Activated T-cell treated with anti-CD3 and anti-CD28 coated beads, Interleukin-2, amount 50 U/mL, for 1 hour (primary cell): ENCODE results near the gene PRDM16.

Source experiments
- DNase-seq: peaks from one replicate; pipeline ENCODE4 v3.0.0-alpha.2; 2020

Gene PRDM16

GRCh38 chr1:3033040-3033789 is 35.8 kb upstream of the PRDM16 start:
- DNase-seq, result peak; percentile 61

DNA sequence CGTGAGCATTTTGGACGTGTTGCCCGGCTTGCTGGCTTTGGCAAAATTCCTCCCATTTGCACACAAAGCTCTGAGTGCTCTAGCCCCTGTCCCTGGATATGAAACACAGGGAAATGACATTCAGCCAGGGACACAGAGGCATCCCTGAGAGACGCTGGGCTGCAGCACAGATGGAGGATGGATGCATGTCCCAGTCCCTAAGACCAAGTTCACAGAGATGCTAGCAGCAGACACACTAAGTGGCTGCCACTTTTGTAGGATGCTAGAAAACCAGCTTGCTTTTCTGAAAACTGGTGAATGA is 35.3 kb upstream of the PRDM16 start:
- DNase-seq, result no peak

- DNase-seq, result peak; percentile 16
Observed at GRCh38 chr1:3034162-3034561, 34.8 kb upstream of the PRDM16 start.

DNA sequence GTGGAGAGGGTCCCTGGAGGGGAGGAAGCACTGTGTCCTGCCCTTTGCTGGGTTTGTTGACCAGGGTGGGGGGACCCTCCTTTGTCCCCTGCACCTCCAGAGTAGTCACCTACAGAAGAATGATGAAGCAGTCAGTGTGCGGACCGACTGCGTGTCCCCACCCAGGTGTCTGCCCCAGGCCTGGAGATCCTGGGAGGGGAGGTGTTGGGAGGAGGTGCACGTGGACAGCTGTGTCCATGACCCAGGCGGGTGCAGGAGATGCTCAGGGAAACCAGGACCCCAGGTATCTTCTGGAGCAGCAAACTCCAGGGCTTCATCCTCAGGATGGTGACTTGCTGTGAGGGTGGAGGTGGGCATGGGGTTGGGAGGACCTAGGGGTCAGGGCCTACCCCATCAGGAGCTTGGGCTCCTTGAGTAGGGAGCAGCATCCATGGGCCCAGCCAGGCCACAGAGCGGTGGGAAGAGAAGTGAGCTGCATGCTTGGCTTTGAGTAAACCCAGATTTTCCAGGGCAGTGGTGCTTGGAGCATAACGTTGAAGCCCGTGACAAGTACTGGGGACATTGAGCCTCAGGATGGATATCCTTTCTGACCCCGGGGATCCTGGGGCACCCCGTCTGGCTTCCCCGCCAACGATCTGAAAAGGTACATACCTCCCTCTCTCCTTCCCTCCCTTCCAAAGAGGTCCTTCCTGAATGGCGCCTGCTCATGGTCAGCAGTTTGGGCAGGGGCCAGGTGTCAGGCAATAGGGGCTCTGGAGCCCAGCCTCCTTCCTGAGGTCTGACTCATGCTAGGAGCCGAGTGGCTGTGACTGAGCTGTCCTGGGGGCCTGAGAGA is 34.1 kb upstream of the PRDM16 start:
- DNase-seq, result peak; percentile 14

DNA sequence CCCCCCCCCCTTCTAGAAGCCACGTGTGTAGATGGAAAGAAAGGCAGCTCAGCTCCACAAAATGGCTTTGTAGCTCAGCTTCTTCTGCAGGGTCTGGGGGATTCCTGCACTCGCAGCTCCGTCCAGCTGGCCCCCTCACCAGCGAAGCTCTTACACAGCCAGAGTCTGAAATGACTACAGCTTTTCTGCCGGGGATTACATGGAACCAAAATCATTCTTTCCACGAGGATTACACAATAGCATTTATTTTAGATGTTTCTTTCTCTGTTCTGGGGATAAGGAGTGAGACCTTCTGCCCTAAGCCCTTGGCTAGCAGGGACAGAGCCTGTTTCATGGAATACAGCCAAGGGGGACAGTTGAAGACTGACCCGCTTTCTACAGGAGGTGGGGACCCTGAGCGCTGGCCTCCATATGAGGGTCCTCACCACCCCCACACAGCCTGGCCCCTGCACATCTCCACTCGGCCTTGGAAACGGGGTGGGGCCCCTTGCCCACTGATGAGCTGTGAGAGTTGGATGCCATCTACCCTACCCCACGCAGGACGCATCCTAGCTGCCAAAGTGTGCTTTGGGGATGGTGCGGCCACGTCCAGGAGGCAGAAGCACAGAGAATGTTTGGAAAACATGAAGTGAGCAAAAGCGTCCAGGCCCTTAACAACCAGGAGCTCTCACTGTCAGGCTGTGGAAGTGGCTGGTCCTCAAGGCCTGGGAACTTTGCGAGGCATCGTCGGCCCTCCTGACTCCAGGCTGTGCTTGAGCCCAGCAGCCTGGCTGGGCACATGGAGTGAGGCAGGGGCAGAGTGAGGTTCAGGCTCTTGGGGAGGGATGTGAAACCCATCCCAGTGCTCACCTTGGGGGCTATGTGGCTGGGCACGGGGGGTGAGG is 33.2 kb upstream of the PRDM16 start:
- DNase-seq, result peak; percentile 10

- peak; percentile 13 for DNase-seq
Observed at GRCh38 chr1:3036447-3037280, 32.3 kb upstream of the PRDM16 start.

GRCh38 chr1:3037281-3038040 is 31.5 kb upstream of the PRDM16 start:
- peak; percentile 14 for DNase-seq

- peak; percentile 13 for DNase-seq
Observed at GRCh38 chr1:3038113-3038551, 30.9 kb upstream of the PRDM16 start.

DNA sequence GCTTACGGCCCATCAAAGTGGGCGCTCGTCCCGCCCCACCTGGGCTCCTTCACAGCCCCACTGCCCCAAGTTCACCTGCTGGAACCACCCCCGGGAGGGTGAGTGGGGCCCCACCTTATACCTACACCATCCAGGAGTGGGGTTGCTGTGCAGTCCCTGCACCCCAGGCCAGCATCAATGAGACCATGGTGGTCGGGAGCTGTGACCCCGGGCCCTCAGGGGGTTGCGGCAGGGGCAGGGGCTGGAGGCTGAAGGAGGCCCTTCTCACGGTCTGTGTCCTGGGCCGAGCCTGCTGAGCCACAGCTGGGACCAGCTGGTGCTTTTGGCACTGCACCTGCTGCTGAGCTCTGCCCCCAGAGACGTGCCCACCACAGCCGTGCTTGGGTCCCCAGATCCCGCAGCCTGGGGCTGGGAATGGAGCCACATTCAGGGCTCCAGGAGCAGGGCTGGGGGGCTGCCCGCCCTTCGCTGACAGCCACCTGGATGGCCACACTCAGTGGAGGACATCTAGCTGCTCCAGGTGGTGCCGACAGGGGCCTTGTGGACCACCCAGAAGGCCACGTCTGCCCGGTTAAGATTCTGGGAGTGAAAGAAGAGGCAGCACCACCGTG is 30.3 kb upstream of the PRDM16 start:
- peak; percentile 14 for DNase-seq

GRCh38 chr1:3040004-3040403 is 29.0 kb upstream of the PRDM16 start:
- DNase-seq, result no peak

DNA sequence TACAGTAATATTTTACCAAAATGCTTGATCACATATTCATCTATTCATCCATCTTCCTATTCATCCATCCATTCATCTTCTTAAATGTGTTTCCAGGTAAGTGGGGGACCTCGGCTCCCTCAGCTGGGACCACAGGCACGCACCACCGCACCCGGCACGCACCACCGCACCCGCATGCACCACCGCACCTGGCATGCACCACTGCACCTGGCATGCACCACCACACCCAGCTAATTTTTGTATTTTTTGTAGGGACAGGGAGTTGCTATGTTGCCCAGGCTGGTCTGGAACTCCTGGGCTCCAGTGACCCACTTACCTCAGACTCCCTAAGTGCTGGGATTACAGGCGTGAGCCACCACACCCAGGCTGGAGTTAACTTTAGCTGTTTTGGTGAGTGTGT is 26.5 kb upstream of the PRDM16 start:
- no peak for DNase-seq

GRCh38 chr1:3049164-3049563 is 19.8 kb upstream of the PRDM16 start:
- no peak for DNase-seq

DNA sequence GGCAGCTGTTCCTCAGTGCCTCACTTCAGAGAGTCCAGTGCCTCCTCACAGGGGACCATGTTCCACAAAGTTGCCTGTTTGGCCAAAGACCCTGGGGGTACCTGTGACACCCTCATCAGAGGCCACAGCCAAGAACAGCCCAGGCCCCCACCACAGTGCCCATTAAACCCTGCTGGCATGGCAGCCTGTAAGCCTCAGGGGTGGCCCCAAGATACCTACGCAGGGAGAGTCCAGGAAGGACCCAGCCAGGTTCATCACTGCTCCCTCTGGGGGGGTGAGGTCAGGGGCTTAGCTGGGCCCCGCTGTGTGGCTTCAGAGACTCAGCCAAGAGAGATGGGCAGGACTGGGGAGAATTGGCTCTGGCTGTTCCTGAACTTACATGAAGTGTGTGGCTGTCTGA is 19.1 kb upstream of the PRDM16 start:
- peak; percentile 8 for DNase-seq

- DNase-seq, result no peak
Observed at GRCh38 chr1:3050603-3051002, 18.4 kb upstream of the PRDM16 start.

DNA sequence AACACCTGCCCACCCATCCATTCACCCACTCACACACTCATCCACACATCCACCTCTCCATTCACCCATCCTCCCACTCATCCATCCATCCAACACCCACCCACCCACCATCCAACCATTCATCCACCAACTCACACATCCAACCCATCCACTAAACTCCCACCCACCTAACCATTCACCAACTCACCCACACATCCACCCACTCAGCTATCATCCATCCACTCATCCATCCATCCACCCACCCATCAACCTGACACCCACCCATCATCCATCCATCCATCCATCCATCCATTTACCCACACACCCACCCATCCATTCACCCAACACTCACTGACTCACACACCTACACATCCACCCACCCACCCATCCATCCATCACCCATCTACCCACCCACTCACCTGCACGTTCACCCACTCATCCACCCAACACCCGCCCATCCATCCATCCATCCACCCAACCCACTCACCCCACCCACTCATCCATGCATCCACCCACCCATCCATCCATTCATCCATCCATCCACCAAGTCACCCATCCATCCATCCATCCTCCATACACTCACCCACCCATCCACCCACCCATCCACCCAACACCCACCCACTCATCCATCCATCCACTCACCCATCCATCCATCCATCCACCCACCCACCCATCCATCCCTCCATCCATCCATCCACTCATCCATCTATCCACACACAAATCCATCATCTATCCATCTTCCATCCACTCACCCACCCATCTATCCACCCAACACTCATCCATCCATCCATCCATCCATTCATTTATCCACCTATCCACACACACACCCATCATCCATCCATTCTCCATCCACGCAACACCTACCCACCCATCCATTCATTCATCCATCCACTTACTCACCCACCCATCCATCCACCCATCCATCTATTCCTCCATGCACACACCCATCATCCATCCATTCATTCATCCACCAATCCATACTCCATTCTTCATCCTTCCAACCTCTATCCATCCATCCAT is 17.4 kb upstream of the PRDM16 start:
- no peak for DNase-seq

DNA sequence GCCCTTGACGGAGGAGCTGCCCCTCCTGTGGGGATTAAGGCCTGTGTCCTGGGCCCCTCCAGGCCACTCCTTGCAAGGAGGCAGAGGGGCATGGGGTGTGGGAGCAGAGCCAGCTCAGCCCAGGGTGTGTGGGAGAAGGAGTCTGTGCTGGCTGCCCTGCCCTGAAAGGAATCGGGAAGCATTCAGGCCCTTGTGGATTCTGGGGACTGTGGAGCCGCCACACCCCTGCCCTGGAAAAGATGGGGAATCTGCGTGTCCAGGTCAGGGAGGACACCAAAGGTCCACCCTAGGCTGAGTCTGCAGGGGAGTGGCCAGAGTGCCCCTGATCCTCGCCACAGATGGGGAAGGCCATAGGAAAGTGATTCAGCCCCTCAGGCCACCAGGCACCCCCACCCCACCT is 16.5 kb upstream of the PRDM16 start:
- no peak for DNase-seq

GRCh38 chr1:3053366-3053980 is 15.5 kb upstream of the PRDM16 start:
- peak; percentile 13 for DNase-seq

DNA sequence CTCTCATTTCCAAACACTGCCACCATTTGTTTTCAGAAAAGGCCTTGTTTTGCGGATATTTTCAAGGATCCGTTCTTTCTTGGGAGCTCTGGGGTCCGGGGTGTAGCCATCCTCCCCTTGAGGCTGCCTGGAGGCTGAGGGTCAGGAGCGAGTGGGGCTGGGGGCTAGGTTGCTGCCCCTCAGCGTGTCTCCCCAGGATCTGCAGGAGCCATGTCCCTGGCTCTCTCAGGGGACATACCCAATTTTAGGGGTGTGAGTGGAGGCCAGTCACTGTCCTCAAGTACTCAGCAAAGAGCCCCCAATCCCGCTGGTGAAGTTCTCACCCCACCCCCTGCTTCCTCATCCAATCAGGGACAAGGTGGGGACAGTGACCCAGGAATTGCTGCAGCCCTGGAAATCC is 15.0 kb upstream of the PRDM16 start:
- DNase-seq, result no peak

- peak; percentile 10 for DNase-seq
Observed at GRCh38 chr1:3054474-3054873, 14.5 kb upstream of the PRDM16 start.
